HG02885 (cell line): ENCODE measurements around the gene CEP350.
"Not testable (repeated sequence)": the region's sequence is repeated elsewhere in the genome, so short reads cannot be mapped to it uniquely, and the experiment has no call there.

ENCODE experiments used
- ATAC-seq: cut with Tn5 transposase; IDR thresholded peaks from one replicate; pipeline ENCODE4 v1.9.1; 2021; ENCODE audit warnings: mild to moderate bottlenecking; ENCODE audit not compliant: unreplicated experiment, poor library complexity

The CEP350 gene

DNA sequence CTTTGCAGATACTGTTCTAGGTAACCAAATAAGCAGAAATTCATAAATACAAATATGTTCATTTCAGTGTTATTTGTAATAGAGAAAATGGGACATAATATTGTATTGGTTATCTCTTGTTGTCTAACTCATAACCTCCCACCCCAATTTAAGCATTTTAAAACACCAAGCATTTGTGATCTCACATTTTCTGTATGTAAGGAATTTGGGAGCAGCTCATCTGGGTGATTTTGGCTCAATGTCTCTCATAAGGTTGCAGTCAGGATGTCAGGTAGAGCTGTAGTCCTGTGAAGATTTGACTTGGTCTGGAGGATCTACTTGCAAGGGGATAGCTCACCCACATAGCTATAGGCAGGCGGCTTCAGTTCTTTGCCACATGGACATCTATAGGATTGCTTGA, 29.5 kb downstream of the CEP350 start:
- ATAC-seq = no peak

DNA sequence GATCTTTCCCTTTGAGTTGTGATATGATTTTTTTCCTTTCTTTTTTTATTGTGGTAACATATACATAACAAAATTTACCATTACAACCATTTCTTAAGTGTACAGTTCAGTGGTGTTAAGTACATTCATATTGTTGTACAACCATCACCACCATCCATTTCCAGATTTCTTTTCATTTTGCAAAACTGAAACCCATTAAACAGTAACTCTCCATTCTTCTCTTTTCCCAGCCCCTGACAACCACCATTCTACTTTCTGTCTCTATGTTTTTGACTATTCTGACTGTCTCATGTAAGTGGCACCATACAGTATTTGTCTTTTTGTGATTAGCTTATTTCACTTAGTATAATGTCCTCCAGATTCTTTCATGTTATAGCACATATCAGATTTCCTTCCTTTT, 30.3 kb downstream of the CEP350 start:
- no peak for ATAC-seq

DNA sequence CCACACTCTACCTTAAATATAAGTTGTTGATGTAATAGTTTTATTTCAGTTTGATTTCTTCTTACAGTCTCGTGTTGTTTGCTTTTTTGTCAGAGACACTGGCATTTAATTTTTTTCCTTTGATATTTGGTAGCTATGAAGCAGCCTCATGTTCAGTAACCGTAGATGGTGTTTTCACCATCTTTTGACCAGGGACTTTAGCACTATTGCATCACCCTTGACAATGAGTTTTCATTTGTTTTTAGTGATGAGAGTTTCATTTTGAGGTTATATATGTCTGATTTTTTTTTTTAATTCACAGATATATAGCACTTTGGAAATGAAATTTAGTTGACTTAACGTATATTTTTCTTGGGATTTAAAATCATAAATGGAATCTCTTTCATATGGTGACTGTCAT, 36.2 kb downstream of the CEP350 start:
- no peak for ATAC-seq

DNA sequence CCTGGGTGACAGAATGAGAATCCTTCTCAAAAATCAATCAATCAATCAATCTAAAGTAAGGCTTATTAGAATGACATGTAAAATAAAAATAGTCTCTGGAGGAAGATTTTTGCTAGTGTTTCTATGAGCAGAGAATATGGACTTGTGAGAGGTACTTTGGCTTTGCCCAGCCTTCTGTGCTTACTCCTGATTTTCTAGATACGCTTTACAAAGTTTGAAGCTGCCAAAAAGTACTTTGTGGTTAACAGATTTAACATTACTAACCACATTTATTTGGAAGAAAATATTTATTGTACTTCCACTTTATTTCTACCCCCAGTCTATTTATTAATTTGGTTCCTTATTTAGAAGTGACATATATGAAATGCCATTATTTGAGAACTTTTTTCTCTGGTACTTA, 41.0 kb downstream of the CEP350 start:
- no peak for ATAC-seq

DNA sequence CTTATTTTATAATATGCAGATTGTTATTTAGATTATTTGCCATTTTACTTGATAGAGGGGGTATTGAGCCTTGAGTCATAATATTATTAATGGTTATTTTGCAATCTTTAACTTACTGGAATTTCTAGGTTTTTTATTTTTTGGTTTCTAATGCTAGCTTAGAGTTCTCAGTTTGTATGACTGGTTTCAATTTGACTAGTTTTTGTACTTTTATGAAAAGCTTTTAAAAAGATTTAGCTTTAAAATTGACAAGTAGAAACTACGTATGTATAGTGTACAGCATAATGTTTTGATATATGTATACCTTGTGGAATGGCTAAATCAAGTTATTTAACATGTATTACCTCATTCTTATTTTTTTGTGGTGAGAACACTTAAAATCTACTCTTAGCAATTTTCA, 41.5 kb downstream of the CEP350 start:
- ATAC-seq = no peak

DNA sequence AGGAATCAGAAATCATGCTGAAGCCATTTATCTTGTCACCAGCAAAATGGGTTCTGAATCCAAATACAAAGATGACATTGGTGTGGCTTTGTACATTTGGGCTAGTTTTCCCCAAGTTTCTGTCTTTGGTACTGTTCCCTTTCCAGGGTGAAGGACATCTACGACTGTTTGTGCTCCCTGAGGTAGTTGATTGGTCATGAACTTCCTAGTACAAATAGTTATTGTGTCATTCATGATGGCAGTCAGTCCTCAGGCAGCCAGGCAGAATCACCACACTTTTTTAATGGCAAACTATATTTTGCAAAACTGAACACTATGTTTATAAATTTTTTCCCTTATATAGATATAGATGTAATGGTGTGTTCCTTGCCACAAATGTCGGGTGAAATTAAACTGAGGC, 46.0 kb downstream of the CEP350 start:
- no peak for ATAC-seq

DNA sequence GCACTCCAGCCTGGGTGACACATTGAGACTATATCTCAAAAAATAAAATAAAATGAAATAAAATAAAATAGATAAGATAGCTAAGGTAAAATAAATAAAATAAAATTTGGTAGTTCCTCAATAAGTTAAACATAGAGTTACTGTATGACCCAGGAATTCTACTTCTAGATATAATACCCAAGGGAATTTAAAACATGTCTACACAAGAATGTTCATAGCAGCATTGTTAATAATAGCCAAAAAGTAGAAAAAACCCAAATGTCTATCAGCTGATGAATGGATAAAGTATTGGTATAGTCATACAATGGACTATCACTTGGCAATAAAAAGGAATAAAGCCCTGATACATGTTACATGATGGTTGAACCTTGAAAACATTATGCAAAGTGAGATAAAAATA, 47.8 kb downstream of the CEP350 start:
- ATAC-seq = no peak

DNA sequence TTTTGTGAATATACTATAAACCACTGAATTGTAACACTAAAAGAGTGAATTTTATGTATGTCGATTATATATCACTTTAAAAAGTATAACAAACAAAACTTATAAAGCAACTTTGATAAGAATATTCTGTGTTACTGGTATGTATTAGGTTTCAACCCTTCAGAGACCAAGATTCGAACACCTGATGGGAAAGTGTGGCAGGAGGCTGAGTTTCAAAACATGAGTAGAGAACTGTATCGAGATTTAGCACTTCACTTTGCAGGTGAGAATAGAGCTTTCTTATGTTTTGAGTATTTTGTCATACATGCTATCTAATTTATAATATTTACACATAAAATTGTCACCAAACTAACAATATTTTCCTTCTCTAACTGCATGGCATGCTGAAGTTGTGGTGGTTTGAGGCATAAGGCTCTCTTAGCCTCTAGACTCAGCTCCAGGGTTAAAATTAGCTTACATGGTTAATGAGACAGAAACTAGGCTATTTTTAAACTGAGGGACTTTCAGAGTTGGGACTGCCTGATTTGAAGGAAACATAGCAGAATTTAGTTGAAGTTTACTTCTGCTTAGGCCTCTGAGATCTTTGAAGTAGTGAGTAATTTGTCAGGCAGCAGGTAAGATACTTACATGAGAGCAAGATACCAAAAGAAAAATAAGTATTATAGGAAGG, 48.6 kb downstream of the CEP350 start:
- peak; percentile 81 for ATAC-seq

DNA sequence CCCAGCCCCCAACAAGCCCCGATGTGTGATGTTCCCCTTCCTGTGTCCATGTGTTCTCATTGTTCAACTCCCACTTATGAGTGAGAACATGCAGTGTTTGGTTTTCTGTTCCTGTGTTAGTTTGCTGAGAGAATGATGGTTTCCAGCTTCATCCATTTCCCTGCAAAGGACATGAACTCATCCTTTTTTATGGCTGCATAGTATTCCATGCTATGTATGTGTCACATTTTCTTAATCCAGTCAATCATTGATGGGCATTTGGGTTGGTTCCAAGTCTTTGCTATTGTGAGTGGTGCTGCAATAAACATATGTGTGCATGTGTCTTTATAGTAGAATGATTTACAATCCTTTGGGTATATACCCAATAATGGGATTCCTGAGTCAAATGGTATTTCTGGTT, 52.2 kb downstream of the CEP350 start:
- ATAC-seq = not testable (repeated sequence)

DNA sequence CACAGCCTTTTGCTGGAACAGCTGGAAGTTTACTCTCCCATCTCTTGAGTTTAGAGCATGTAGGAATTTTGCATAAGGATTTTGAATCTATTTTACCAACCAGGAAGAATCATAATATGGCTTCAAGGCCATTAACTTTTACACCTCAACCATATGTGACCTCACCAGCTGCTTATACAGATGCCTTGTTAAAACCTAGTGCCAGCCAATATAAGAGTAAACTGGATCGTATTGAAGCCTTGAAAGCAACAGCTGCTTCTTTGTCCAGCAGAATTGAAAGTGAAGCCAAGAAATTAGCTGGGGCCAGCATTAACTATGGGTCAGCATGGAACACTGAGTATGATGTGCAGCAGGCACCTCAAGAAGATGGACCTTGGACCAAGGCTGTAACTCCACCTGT, 65.4 kb downstream of the CEP350 start:
- ATAC-seq = no peak

DNA sequence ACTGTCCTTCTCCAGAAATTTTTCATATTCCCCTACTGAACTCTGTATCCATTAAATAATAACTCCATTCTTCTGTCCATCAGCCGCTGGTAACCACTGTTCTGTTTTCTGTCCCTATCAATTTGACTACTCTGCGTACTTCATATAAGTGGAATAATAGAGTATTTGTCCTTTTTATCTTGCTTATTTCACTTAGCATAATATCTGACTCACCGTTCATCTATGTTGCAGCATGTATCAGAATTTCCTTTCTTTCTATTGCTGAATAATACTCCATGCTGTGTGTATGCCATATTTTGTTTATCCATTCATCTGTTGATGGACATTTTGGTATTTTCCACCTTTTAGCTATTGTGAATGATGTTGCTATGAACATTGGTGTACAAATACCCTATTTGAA, 71.9 kb downstream of the CEP350 start:
- ATAC-seq = no peak

DNA sequence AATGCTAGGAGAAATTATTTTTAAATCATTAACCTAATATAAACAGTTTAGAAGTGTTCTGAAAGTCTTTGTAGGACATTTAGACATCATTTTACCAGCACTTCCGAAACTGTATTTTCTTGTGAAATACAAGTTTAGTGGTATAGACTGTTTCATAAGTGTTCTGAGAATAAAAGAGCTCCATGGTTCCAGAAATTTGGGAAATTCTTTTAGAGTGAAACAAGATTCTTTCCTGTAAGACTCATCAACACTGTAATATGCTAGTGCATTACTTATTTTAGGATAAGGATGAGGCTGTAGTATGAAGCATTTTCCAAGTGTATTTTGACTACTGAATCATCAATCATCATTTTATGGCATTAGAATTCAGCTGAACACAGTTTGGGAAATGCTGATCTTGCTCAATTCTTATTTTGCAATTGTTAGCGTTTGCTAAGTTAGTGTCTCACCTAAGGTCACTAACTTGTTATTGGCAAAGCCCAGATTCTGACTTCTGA, 73.4 kb downstream of the CEP350 start:
- ATAC-seq = no peak

DNA sequence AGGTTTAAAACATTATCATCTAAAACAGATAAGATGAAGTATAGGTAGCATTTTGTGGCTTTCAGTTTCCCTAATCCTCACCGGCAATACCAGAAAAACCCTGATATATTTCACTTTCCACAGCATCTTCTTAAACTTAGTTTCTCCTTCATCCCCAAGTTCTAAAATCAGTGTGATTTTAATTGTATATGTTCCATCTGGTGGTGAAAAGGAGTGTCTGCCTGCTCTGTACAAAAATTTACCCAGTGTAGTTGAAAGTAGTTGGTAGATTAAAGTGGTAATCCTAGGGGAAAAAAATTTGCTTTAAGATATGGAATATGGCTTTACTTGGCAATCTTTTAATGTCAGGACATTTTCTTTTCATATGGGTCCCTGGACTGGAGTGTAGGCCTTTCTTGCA, 74.3 kb downstream of the CEP350 start:
- ATAC-seq = no peak

DNA sequence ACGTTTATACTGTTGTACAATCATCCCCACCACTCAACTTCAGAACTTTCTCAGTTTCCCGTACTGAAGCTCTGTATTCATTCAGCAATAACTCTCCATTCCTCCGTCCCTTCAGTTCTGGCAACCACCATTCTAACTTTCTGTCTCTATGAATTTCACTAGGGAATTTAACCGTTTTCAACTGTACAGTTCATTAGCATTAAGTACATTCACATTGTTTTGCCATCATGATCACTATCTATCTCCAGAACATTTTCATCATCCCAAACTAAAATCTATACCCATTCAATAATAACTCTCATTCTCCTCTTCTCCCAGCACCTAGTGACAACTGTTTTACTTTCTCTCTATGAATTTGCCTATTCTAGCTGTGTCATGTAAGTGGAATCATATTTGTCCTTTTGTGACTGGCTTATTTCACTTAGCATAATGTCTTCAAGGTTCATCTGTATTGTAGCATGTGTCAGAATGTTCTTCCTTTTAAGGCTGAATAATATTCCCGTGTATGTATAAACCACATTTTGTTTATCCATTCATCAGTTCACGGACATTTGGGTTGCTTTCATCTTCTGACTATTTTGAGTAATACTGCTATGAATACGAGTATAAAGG, 75.0 kb downstream of the CEP350 start:
- no peak for ATAC-seq

DNA sequence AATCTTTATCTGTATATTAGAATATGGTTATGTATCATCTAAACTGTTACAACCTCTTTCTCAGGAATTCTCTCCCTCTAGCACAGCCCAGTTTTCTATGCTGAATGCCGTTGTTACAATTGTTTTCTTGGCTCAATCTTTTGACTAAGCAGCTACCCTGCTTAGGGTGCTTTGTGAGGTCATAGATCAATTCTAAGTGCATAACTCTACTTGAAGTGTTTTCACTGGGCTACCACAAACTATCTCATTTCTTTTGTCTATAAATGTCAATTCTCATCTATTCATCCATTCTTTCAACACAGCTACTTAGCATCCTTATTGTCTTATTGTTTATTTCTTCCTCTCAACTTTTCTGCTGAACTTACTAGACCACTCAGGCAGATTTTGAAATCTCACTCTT, 77.1 kb downstream of the CEP350 start:
- ATAC-seq = no peak

DNA sequence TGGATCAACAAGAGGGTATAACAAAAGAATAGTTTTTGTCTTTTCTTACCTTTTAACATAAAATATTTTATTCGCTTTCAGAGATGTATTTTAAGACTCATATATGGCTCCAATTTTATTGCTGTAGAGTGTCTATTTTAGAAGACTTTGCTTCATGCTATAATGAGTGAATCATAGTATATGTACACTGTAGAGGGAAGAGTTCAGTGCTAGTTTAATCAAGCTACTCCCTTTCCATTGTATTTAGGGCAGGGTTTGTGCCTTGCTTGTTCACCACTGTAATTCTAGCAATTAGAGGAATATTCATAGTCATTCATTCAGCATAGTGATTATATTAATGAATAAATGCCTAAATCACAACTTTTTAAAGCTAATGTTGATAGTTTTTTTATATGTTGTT, 78.8 kb downstream of the CEP350 start:
- ATAC-seq = no peak

DNA sequence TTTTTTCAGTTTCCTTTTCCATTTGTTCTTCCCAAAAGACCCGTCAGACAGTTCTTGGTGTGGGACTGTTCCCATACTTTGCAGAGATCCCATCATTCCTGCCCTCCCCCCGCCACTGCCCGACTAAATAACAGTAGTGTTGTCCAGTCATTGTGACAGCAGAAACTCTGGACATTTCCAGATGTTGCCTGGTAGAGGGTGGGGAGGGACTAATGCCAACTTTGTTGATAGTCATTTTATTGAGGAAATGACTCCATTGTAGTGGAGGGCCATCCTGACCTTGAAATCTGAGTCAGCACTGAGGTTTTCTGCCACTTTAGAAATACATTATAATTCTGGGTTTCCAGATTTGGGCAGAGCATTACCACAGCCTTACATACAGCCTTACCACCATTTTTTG, 85.4 kb downstream of the CEP350 start:
- no peak for ATAC-seq

DNA sequence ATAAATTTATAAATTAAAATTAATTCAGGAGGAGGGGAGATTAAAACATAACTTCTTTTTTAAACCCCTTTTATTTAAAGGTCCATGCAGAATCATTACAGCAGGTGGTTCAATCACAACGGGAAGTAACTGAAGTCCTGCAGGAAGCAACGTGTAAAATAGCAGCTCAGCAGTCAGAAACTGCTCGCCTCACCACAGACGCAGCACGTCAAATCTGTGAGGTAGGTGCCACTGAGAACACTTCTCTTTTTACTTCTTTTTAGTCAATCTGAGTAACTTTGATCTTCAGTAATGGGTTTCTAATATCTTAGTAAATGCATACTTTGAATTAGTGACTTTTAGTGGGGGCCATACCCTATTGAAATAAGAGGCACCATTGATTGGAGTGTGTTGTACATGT, 87.0 kb downstream of the CEP350 start:
- ATAC-seq = no peak

DNA sequence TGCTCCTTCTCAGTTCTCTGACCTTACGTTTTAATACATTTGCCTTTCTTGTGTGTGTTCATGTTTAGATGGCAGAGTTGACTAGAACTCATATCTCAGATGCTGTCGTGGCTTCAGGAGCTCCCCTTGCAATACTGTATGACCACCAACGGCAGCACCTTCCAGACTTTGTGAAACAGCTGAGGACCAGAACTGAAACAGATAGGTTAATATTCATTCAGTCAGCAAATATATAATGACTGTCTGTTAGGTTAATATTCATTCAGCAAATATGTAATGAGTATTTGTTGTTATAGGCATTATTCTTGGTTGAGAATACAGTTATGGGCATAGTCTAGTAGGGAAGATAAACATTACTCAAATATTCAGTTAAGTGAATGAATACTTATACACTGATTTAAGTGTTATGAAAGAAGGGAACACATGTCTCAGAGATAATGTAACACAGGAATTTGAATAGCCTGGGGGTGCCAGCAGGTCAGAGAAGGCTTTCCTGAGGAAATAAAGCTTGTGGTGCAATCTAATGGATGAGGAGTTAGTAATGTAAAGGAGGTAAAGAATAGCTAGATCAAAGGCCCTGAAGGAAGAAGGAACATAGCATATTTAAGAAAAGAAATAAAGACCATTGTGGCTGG, 88.5 kb downstream of the CEP350 start:
- no peak for ATAC-seq

DNA sequence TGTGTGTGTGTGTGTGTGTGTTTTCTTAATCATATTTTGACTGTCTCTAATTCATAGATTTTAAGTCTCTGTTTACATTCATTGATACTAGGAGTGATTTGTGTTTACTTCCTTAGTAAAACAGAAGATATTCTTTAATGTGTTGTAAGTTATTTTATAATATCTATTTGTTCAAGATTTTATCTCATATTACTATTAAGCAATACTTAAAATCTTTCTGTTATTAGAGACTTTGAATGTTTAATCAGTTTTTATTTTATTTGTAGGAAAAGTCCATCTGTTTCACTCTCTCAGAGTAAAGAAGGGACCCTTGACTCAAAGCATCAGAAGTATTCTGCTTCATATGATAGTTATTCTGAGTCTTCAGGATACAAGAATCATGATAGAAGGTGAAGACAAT, 89.2 kb downstream of the CEP350 start:
- no peak for ATAC-seq

DNA sequence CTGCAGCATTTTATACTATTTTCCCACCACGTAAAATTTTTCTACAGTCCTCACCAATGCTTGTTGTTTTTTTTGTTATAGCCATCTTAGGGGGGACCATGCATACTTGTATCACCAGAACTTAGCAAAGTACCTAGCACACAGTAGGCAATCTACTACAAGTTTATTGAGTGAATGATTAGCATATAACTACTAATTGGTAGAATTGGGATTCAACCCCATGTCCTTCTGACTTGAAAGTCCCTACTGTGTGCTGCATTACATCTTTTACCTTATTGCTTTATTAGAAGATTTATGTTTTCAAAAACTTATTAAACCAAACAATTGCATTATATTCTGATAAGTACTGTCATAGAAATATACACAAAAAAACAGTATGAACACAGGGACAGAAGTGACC, 92.1 kb downstream of the CEP350 start:
- ATAC-seq = no peak
